Body of pancreas (tissue), 4 donors: ENCODE data around the gene CDC42BPA. TPM values are rescaled to one million over a fixed set of nuclear protein-coding genes. Genes with fewer than 3 reads are reported as not detected.

ENCODE experiments used
- ATAC-seq: fragments of 150-250 bp; one replicate; pipeline ENCODE4 v1.9.1; 2016
- DNase-seq, 4 donors: peaks; one replicate each; pipeline ENCODE4 v3.0.0-alpha.2; 2019
- H3K27ac ChIP-seq, 4 donors: fragments of 200-600 bp; sonication (generic); 1 replicate in 3 of 4; 2 replicates in 1 of 4; pipeline versions ENCODE4 v1.5.1 to v1.6.1; 2016 to 2019; ENCODE audit warnings: mild to moderate bottlenecking in 1 of 4, mixed read lengths in 1 of 4, moderate library complexity in 1 of 4
- H3K27me3 ChIP-seq, 2 donors: fragments of 200-600 bp; sonication (generic); one replicate each; pipeline ENCODE4 v1.6.0; 2016; ENCODE audit warnings: mild to moderate bottlenecking in 1 of 2
- H3K36me3 ChIP-seq, 2 donors: fragments of 200-600 bp; sonication (generic); replicated peaks in 1 of 2; 2 replicates each; pipeline ENCODE4 v1.5.1; 2016; ENCODE audit warnings: low read depth in 2 of 2; ENCODE audit not compliant: insufficient read depth in 1 of 2
- H3K4me1 ChIP-seq: fragments of 200-600 bp; sonication (generic); one replicate; pipeline ENCODE4 v1.6.0; 2016
- H3K4me3 ChIP-seq, 2 donors: fragments of 200-600 bp; sonication (generic); 1 replicate in 1 of 2; 2 replicates in 1 of 2; pipeline ENCODE4 v1.5.1; 2016 to 2019
- H3K9me3 ChIP-seq, 3 donors: fragments of 200-600 bp; sonication (generic); 1 replicate in 2 of 3; 2 replicates in 1 of 3; pipeline ENCODE4 v1.5.1; 2016
- CTCF ChIP-seq, 7 experiments: fragments of 450-650 bp in 4 of 7; fragments of 200-600 bp in 3 of 7; sonication (generic) in 3 of 7; IDR thresholded peaks; one replicate each; pipeline ENCODE4 v1.5.1; 2016 to 2019; ENCODE audit warnings: antibody characterized with exemption in 7 of 7
- POLR2A ChIP-seq, 3 donors: fragments of 450-650 bp; IDR thresholded peaks; one replicate each; pipeline ENCODE4 v1.6.1; 2016; ENCODE audit warnings: antibody characterized with exemption in 3 of 3, mild to moderate bottlenecking in 2 of 3
- WGBS, 2 donors: methylation state at CpG; one replicate each; pipeline ENCODE4 v1.1.5; 2017; 5-methylcytosine and 5-hydroxymethylcytosine counted together
- intact Hi-C: fragments of 100-400 bp; cut with DNase I; formaldehyde crosslinking; loops from one replicate; pipeline ENCODE4 v1.15.1; 2023
- total RNA-seq, 2 donors: library from RNA; depleted of rRNA; stranded (reverse); fragments of >200 nt; gene quantifications; one replicate each; pipeline ENCODE4 v1.1.0, GENCODE V29; 2016

Gene CDC42BPA
- total RNA-seq, result 10 to 100 TPM; 35.9 to 37.6 TPM

GRCh38 chr1:227318016-227318852, at the start of gene CDC42BPA:
CDC42BPA (minus strand) TSS chr1:227318492; CDS start chr1:227317182, 1,310 bp downstream.
- WGBS, 2 donors, result 0 to 1% methylated on average over 14 to 83 of the region's 98 CpGs
- no peaks in the 10 kb centered on the region for H3K9me3 ChIP-seq
- DNase-seq (peak; percentile 81 to 87 (median 84)), ATAC-seq (peak; percentile 79)
- intact Hi-C loops, result no loop called here
- no peaks in the 10 kb centered on the region for H3K27me3 ChIP-seq
- no peaks in the 10 kb centered on the region for H3K36me3 ChIP-seq
- peak within 1 kb of the TSS; percentile 26 to 76 for H3K4me3 ChIP-seq
- peak within 1 kb of the TSS; percentile 79 to 96 (median 96) for H3K27ac ChIP-seq
- TF ChIP-seq POLR2A (IDR thresholded peaks at IDR 0.05) (peak; percentile 65 to 84 (median 84)), CTCF (IDR thresholded peaks at IDR 0.05) (no peak)
- H3K4me1 ChIP-seq, result peaks cover 42% of the 10 kb centered on the region

- no peak for ATAC-seq
- intact Hi-C loops, result no loop called here
- TF ChIP-seq POLR2A (IDR thresholded peaks at IDR 0.05) (no peak), CTCF (IDR thresholded peaks at IDR 0.05) (no peak)
These were observed 49.7 kb upstream of the CDC42BPA start for GRCh38 chr1:227368009-227368408.

GRCh38 chr1:227365473-227366431, 47.5 kb upstream of the CDC42BPA start:
- no peaks in the 10 kb centered on the region for H3K4me1 ChIP-seq
- intact Hi-C loops, result no loop called here
- WGBS, 2 donors, result 73 to 81% methylated on average over 8 of the region's 8 CpGs
- no peak for DNase-seq
- no peak overlapping the region for H3K4me3 ChIP-seq
- no peaks in the 10 kb centered on the region for H3K36me3 ChIP-seq
- H3K27ac ChIP-seq, result no peak overlapping the region
- no peak for TF ChIP-seq CTCF (IDR thresholded peaks at IDR 0.05)
- no peak for TF ChIP-seq POLR2A (IDR thresholded peaks at IDR 0.05)
- ATAC-seq, result no peak
- H3K27me3 ChIP-seq, result no peaks in the 10 kb centered on the region
- H3K9me3 ChIP-seq, result no peaks in the 10 kb centered on the region

More at GRCh38 chr1:227368009-227368408, 49.7 kb upstream of the CDC42BPA start:
- Histone ChIP-seq H3K4me3 (no peak overlapping the region), H3K4me1 (no peaks in the 10 kb centered on the region), H3K27me3 (no peaks in the 10 kb centered on the region), H3K27ac (no peak overlapping the region), H3K9me3 (no peaks in the 10 kb centered on the region), H3K36me3 (no peaks in the 10 kb centered on the region)
- WGBS, 2 donors, result 94 to 100% methylated on average over 1 of the region's 1 CpG
- no peak for DNase-seq

- H3K9me3 ChIP-seq, result no peaks in the 10 kb centered on the region
- H3K27me3 ChIP-seq, result no peaks in the 10 kb centered on the region
- intact Hi-C loops, result no loop called here
- ATAC-seq, result no peak
- H3K4me1 ChIP-seq, result no peaks in the 10 kb centered on the region
- TF ChIP-seq CTCF (IDR thresholded peaks at IDR 0.05), result no peak
- TF ChIP-seq POLR2A (IDR thresholded peaks at IDR 0.05), result no peak
- H3K36me3 ChIP-seq, result no peaks in the 10 kb centered on the region
- no peak overlapping the region for H3K27ac ChIP-seq
- 58 to 64% methylated on average over 2 of the region's 2 CpGs for WGBS, 2 donors
- no peak overlapping the region for H3K4me3 ChIP-seq
- DNase-seq, result no peak
These were observed 46.4 kb upstream of the CDC42BPA start for GRCh38 chr1:227364657-227365056.
